ENCODE measurements around the gene ZNF784. TPM values are rescaled to one million over a fixed set of nuclear protein-coding genes. Genes with fewer than 3 reads are reported as not detected.

ZNF784 gene
- total and polyA plus RNA-seq, 2 donors (not counting 3 experiments of a cell fraction or from before 2014, with no cell fraction given), result 4.9 TPM

- Histone ChIP-seq H4K20me1 (replicated peaks; ENCODE audit: control insufficient read depth, extremely low read depth, insufficient read depth, low read length) (no peaks in the 10 kb centered on the region), H3K9ac (replicated peaks; ENCODE audit: extremely low read depth, insufficient read depth, low read length) (no peak overlapping the region), H3K4me1 (ENCODE audit: control insufficient read depth, extremely low read depth, insufficient read depth, low read length) (peaks cover 2% of the 10 kb centered on the region), H3K36me3 (ENCODE audit: control insufficient read depth in 2 of 2, extremely low read depth in 1 of 2, insufficient read depth in 2 of 2, low read length in 2 of 2) (peaks cover 2 to 23% of the 10 kb centered on the region in 2 experiments), H3K4me2 (ENCODE audit: insufficient read depth, low read length) (no peak overlapping the region), H2AFZ (ENCODE audit: low read depth, low read length) (no peak overlapping the region), H3K9me3 (replicated peaks; ENCODE audit: control insufficient read depth, insufficient read depth, low read length) (no peaks in the 10 kb centered on the region), H3K9me1 (replicated peaks; ENCODE audit: control insufficient read depth, extremely low read depth, insufficient read depth, low read length) (no peaks in the 10 kb centered on the region), H3K79me2 (ENCODE audit: control insufficient read depth, insufficient read depth, low read length) (peaks cover 2% of the 10 kb centered on the region), H3K27ac (ENCODE audit: insufficient read depth, low read depth, low read length) (no peak overlapping the region), H3K4me3 (replicated peaks in 1 of 3; ENCODE audit: insufficient read depth in 1 of 3, low read depth in 1 of 3, low read length in 3 of 3) (no peak overlapping the region), H3K27me3 (ENCODE audit: control insufficient read depth in 2 of 2, insufficient read depth in 2 of 2, low read length in 2 of 2) (no peaks in the 10 kb centered on the region)
- BruUV-seq (replicated peaks), result no TSS peak
- TF ChIP-seq EZH2 (IDR thresholded peaks at IDR 0.05; ENCODE audit: borderline replicate concordance, low read depth, low read length, severe bottlenecking), result no peak
- FAIRE-seq (peak; percentile 44), DNase-seq (ENCODE audit: low read depth, low spot score) (peak; percentile 10)
- intact Hi-C loops (cut with micrococcal nuclease), result no loop called here
- CTCF ChIA-PET, result interaction anchor here (0.6 to 1.9 kb wide), 5 partner anchors 11 to 329 kb away, joined by 3 to 8 read pairs (median 4); no protein-coding TSS in a partner anchor
- dilution Hi-C loops (cut with MboI; ENCODE audit: extremely low pct_ligation_motif_present, low sequenced_read_pairs), result no loop called here
- POLR2A ChIA-PET, result interaction anchor here (1.3 kb wide), 2 partner anchors 12 to 18 kb away, joined by 3 to 5 read pairs; partner anchors contain the start of genes FIZ1 and ZNF865
Measured at GRCh38 chr19:55617426-55617825, 6.9 kb downstream of the ZNF784 start.

GRCh38 chr19:55616395-55616875, 7.9 kb downstream of the ZNF784 start:
- intact Hi-C loops (cut with micrococcal nuclease) (no loop called here), dilution Hi-C loops (cut with MboI; ENCODE audit: extremely low pct_ligation_motif_present, low sequenced_read_pairs) (no loop called here)
- DNase-seq (ENCODE audit: low read depth, low spot score) (no peak), FAIRE-seq (no peak)
- Histone ChIP-seq H3K4me3 (replicated peaks in 1 of 3; ENCODE audit: insufficient read depth in 1 of 3, low read depth in 1 of 3, low read length in 3 of 3) (no peak overlapping the region), H3K4me2 (ENCODE audit: insufficient read depth, low read length) (no peak overlapping the region), H3K9me3 (replicated peaks; ENCODE audit: control insufficient read depth, insufficient read depth, low read length) (no peaks in the 10 kb centered on the region), H3K79me2 (ENCODE audit: control insufficient read depth, insufficient read depth, low read length) (peaks cover 4% of the 10 kb centered on the region), H2AFZ (ENCODE audit: low read depth, low read length) (no peak overlapping the region), H3K27ac (ENCODE audit: insufficient read depth, low read depth, low read length) (no peak overlapping the region), H3K36me3 (ENCODE audit: control insufficient read depth in 2 of 2, extremely low read depth in 1 of 2, insufficient read depth in 2 of 2, low read length in 2 of 2) (peaks cover 2 to 22% of the 10 kb centered on the region in 2 experiments), H4K20me1 (replicated peaks; ENCODE audit: control insufficient read depth, extremely low read depth, insufficient read depth, low read length) (no peaks in the 10 kb centered on the region), H3K4me1 (ENCODE audit: control insufficient read depth, extremely low read depth, insufficient read depth, low read length) (peaks cover 2% of the 10 kb centered on the region), H3K27me3 (ENCODE audit: control insufficient read depth in 2 of 2, insufficient read depth in 2 of 2, low read length in 2 of 2) (no peaks in the 10 kb centered on the region), H3K9ac (replicated peaks; ENCODE audit: extremely low read depth, insufficient read depth, low read length) (no peak overlapping the region), H3K9me1 (replicated peaks; ENCODE audit: control insufficient read depth, extremely low read depth, insufficient read depth, low read length) (no peaks in the 10 kb centered on the region)
- POLR2A ChIA-PET, result no interaction called here
- CTCF ChIA-PET, result no interaction called here
- TF ChIP-seq JUN (IDR thresholded peaks at IDR 0.05; ENCODE audit: borderline replicate concordance, insufficient read depth, insufficient read length, low read depth) (no peak), GATA2 (IDR thresholded peaks at IDR 0.05; ENCODE audit: insufficient read depth, insufficient read length, low read depth, low read length) (no peak), POLR2A (IDR thresholded peaks at IDR 0.05; ENCODE audit: low read depth, low read length) (no peak), POLR2AphosphoS5 (IDR thresholded peaks at IDR 0.05; ENCODE audit: insufficient read depth, low read depth, low read length) (no peak), FOS (IDR thresholded peaks at IDR 0.05; ENCODE audit: borderline replicate concordance, insufficient read depth, low read length) (no peak), MAX (IDR thresholded peaks at IDR 0.05; ENCODE audit: insufficient read depth, insufficient read length) (no peak), EZH2 (IDR thresholded peaks at IDR 0.05; ENCODE audit: borderline replicate concordance, low read depth, low read length, severe bottlenecking) (no peak), MYC (IDR thresholded peaks at IDR 0.05; ENCODE audit: low read depth, low read length) (no peak)
- BruUV-seq (replicated peaks), result no TSS peak

Measured in endothelial cell of umbilical vein (primary cell).